ENCODE measurements around the gene ZDHHC23.

ZDHHC23 gene

GRCh38 chr3:113983544-113983943 is 35.7 kb downstream of the ZDHHC23 start:
- no peak for DNase-seq (ENCODE audit: low read depth)
- no peak overlapping the region for H3K4me3 ChIP-seq (ENCODE audit: low read depth, low read length)
- no peak for TF ChIP-seq CTCF (IDR thresholded peaks at IDR 0.05; ENCODE audit: low read depth, low read length, missing control alignments)

DNA sequence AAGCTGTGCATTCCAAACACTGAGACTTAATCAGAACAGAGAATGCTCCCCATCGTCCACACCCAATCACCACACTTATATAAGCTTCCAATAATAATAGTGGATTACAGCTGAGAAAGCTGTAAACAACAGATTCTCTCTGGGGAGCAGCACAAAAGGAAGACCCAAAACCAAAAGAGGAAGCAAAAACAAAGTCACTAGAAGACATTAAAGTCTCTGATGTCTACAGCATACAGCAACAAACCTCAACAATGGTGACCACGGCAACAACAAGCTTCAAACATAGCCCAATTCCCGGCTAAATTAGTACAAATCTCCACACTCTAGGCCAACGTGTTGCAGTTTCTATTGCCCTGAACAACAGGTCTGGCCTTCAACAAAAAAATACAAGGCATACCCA is 37.7 kb downstream of the ZDHHC23 start:
- no peak for TF ChIP-seq CTCF (IDR thresholded peaks at IDR 0.05; ENCODE audit: low read depth, low read length, missing control alignments)
- H3K4me3 ChIP-seq (ENCODE audit: low read depth, low read length): no peak overlapping the region
- DNase-seq (ENCODE audit: low read depth): no peak

DNA sequence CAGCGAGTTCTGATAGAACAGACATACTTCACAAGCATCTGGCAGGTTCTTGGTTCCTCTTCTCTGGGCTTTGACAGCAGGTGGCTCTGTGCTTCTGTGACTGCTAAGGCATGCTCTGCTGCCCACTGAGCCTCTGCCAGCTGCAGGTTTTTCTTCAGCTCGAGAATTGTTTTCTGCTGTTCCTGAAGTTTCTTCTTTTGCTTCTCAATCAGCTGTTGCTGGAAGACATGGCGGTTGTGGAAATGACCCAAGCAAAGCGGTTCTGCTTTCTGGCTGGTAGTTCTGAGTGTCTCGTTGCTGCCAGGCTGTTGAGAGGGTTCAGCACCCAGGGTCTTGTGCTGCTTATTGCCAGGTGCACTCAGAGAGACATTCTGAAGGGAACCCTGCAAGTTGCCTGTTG is 57.7 kb downstream of the ZDHHC23 start:
- no peak overlapping the region for H3K4me3 ChIP-seq (ENCODE audit: low read depth, low read length)
- TF ChIP-seq CTCF (IDR thresholded peaks at IDR 0.05; ENCODE audit: low read depth, low read length, missing control alignments): peak; percentile 20
- peak; percentile 41 for DNase-seq (ENCODE audit: low read depth)

- no peak overlapping the region for H3K4me3 ChIP-seq (ENCODE audit: low read depth, low read length)
- no peak for DNase-seq (ENCODE audit: low read depth)
- no peak for TF ChIP-seq CTCF (IDR thresholded peaks at IDR 0.05; ENCODE audit: low read depth, low read length, missing control alignments)
Measured at GRCh38 chr3:114011059-114011797, 63.4 kb downstream of the ZDHHC23 start.
